GM21717 (cell line): Measurements from ENCODE around the gene HOXC9.

Experiments used
- ATAC-seq: cut with Tn5 transposase; IDR thresholded peaks from one replicate; pipeline ENCODE4 v1.9.1; 2021; ENCODE audit warnings: mild to moderate bottlenecking, moderate library complexity; ENCODE audit not compliant: unreplicated experiment

Gene HOXC9

DNA sequence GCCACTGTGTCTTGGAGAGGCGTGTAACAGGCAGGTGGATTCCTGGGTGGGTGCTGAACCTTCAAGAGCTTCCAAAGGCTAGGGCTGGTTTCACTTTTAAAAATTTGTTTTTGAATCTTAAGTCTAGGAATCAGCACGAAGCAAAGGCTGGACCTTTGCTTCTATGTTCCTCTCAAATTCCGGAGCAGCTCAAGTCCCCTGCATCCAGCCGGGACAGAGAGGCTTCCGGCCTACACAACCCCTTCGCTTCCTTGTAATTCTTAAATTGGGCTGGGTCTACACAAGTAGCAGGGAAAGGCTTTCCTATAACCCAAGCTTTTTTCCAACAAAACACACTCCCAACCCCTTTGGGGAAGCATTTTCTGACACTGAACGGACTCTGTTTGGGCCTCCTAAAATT is 37.0 kb upstream of the HOXC9 start:
- ATAC-seq, result no peak

DNA sequence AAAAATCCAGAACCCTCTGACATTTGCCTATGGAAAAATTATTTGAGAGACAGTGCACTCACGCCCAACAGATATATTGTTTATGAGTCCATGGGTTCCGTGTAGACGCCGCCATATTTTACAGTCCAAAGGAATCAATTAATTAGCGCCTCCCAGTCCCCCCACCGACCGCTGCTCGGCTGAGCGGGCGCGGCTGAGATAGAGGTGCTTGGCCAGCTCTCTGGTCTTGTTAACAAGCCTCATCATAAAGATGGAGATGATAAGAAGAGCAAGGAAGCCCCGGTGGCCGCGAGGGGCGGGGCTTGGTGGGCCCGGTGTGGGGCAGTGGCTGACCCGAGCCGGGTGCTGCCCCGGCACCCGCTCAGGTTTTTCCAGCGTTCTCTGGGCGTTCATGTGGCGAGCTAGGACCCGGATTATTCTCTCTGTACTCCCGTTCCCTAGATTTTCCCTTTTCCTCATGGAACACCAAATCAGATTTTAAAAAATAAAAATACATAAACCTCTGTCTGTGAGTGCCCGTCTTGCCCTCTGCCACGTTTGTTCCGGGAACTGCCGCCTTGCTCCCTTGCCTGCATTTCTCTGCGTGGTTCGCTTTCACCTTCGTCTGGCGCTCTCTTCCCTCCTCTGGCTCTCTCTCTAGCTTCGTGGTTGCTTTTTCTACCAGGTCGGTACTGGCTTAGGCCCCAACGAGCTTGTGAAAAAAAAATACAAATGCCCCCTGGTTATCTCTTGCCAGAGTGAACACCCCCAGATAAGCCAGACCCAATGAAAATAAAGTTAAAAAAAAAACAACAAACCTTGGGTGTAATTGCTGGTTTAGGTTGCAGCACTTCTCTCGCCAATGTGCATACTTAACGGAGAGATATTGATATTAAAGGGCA is 36.3 kb upstream of the HOXC9 start:
- no peak for ATAC-seq

DNA sequence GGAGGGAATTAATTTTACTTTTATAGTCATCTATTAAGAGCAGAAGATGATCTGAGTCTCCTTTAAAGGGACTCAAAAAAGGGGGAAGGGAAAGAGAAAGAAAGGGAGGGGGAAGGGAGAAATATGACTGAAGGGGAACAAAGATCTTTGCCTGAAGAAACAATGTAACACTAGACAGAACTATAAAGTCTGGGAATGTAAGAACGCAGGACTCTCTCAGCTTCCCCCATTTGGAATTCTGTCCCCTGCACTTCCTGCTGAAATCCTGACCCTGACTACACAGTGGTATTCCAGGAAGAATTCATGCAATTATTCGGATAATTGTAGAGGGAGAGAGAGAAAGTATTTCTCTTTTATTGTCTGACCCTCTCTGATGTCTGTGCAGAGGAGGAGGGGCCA is 35.6 kb upstream of the HOXC9 start:
- ATAC-seq, result no peak

DNA sequence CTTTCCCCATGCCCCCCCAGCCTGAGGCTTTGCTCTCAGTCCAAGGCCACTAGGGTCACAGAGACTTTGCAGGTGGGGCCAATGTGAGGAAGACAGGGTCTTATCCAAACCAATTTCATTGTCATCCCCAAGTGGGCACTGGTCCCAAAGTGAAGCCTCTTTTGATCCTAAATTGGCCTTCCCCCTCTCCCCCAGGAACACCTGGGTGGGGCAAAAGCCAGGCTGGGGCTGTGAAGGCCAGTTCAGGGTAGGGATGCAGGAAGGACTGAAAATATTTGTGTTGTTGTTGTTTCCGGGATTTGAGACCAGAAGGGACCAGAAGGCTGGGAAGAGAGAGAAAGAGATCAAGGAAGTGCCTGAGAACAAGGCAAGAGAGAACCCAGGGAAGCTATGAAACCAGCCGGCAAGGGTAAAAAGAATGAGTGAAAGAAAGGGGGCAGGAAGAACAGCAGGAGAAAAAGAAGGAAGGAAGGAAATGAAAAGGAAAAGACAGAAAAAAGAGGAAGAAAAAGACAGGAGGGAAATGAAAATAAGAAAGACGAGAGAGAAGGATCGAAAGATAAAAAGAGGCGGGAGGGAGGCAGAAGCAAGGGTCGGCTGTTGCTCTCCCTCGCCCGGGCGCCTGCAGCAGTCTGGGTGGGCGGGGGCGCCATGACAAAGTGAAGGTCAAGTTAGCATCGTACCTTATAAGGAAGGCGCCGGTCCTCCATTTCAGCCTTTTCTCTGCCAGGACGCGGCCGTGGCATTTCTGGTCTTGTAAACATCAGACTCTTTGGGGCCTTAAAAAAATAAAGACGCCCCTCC is 34.5 kb upstream of the HOXC9 start:
- ATAC-seq, result no peak

DNA sequence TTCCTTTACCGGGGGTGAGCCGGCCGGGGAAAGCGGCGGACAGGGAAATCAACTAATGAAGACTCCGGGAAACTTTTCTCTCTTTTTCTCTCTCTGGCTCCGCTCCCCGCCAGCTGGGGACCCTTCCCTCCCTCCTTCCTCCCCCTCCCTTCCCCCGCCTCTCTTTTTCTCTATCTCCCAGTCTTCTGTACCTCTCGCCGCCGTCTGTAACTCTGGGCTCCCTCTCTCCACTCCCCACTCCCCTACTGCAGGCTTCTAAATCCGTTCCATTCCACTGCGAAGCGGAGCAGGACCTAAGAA is 33.9 kb upstream of the HOXC9 start:
- no peak for ATAC-seq

DNA sequence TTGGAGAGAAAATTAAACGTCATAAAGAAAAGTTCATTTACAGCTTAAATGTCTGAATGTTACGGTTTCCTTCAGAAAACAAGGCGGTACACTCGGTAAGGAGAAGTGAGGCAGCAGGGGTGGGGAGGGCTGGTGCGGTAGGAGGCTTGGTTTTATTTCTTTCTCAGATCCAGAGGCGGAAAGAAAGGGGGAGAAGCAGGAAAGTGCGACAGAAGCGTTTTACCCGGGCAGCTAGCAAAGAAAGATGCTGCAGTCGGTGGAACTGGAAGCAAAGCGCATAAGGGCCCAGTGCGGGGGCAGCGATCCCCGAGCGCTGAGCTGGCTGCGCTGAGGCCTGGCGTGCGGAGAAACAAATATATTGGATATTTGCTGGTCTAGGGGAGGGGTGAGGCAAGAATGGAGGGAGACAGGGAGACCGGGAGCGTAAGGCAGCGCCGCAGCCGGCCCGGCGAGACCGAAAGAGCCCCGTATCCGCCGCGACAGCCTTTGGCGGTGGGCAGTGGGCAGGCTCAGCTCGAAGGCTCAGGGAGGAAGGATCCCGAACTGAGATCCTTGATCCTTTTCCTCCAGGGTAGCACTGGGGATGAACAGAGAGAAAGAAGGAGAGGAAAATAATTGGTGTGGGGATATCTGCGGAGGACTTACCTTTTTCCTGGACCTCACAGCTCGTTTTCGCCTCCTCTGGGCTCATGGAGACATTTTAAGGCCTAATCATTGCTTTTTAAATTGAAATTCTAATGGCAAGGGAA is 33.4 kb upstream of the HOXC9 start:
- no peak for ATAC-seq

DNA sequence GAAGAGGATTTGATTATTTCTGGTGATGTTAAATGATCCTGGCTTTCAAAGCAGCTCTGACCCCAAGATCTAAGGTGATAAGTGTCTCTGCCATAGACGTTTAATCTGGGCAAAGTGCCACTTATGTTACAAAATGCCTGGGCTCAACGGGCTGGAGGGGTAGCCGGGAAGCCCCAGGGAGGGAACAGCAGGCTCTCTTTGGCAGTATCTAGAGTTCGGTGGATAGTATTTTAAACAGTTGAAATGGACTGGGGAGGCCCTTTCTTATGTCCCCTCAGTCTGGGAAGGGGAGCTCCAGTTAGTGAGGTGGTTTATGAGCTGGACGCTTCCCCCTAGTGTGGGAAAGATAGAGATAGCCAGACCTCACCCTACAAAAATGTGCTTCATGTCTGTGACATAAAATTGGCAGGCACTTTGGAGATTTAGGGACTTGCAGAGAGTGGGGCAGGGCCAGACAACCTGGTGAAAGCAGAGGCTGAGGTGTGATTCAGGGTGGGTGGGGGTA is 32.5 kb upstream of the HOXC9 start:
- ATAC-seq, result no peak

DNA sequence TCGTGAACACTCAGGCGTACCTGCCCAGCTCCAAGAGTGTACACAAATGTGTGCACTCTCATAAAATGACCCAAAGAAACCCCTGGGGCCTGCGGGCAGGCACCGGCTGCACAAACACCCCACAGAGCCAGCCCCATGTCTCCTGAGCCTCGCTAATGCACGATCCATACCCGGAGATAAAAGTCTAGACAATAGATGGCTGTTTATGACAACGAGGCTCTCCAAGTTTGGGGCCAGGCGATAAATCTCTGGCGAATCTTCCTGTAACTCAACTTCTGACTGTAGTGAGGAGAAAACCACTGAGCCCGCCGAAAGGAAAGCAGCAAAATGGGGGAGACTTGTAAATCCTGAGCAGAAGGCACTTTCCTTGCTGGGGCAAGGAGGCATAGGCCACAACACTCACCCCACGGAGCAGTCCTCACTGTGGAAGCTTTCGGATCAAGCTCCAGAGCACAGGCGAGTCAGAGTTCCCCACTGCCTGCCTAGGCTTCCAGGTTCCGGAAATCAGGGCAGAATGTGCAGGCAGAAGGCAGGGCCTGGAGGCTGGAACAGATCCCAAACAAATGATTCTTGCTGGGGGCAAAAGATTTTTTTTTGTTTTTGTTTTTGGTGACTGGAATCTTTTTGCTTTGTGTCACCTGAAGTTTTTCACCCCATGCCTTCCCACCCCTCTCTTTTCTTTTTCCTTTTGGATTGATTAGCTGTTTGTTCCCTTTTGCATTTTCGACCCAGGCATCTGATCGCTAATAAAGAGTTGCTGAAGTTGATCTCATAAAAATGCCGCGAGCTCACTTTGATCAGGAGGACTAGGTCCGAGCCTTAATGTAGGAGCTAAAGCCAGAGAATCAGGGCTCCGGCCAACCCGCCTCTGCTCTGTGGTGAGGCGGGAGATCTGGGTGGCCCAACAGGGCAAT is 31.5 kb upstream of the HOXC9 start:
- ATAC-seq, result no peak

DNA sequence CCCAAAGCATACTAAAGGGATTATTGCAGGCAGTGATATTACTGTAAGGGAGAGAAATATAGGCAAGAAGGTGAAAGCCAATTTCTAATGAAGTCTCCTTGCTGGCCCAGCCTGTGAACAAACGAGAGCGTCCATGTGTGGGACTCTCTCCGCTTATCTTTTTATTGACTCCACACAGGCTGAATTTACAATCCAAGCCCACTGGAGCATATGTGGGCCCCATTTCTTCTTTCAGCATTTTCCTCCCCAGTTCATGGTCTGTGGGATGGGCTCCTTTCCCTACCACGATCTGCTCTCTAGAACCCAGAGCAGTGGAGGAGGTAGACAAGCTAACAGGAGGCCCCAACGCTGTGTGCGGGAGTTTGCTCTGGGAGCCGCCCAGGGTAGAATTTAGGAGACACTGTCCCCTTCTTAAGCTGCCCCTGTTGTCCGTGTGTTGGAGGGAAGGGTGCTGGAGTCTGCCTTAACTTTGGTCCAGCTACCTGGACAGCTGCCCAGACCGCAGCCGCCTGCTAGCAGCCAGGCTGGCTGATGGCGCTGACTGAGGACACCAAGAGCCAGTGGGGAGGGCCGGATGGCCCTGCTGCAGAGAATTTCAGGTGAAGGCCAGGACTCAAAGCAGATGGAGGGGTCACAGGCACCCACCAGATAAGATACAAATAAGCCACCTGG is 30.2 kb upstream of the HOXC9 start:
- no peak for ATAC-seq

DNA sequence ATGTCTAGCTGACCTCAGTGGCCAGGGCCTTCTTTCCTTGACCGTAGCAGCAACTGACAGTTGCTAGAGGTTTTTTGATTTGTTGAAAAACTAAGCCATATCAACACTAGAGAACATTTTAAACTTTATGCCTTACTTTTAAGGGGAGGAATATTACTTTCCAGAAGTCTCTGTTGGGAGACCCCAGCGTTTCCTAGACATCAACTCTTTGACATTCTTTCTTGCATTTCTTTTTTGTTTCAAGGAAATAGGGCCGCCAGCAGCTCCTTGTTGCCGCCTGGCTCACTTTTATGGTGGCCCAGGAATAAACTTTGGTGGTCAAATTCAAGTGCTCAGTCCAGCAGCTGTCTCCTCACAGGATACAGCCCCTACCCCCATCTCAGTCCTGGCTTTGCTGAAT is 29.5 kb upstream of the HOXC9 start:
- ATAC-seq, result no peak

DNA sequence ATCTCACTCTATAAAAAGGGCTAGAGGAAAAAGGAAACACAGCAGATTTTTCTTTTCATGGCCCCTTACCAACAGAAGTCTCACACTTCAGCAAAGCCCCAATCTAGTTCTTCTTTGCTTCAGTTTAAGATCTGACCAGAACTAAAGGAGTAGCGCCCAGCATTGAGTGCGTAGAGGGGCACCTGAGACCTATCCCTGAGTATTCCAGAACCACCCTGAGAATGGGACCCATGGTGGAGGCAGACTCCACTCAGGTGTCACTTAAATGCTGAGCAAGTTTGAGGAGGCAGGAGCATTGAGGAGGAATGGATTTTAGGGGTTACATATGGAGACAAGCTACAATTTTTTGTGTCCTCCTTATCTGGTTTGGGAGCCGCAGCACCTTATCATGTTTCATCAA is 28.8 kb upstream of the HOXC9 start:
- ATAC-seq, result no peak

DNA sequence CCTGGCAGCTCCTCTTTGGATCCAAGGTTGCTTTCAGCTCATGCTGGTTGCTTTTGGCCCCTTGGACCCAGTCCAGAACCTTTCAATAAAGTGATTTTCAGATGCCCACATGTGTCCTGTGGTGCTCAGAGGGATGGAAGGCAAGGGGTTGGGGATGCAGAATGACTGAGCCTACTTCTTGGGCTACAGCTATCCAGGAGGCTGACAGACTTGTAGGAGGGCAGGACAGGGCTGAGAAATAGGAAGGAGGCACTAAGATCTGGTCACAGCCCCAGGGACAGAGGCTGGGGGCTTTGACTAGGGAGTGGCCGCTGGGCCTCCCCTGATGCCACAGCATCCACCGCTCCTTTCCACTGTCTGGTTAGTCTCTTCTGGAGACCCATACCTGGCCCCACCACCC is 28.3 kb upstream of the HOXC9 start:
- no peak for ATAC-seq

DNA sequence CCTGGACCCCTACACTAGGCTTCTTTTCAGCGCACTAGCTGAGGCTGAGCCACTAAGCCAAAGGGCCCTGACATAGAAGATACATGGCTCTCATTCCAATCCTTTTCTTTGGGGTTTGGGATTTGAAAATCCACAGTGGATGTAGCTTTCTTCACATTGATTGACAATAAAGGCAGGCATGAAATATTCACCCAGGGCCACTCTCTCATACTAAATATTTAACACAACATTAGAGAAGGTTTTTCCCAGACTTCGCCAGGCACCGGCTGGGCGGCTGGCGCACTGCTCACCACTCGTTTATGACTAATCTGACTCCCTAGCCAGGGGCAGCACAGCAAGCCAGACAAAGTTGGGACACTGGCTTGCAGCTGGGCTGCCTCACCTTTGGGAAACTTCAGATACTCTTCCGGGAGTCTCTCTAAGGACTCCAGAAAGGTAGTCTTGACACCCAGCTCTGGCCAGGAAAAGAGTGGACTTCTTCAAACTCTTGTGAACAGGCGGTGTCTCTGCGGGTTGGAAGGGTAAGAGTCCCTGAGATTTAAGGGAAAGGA is 27.7 kb upstream of the HOXC9 start:
- no peak for ATAC-seq

DNA sequence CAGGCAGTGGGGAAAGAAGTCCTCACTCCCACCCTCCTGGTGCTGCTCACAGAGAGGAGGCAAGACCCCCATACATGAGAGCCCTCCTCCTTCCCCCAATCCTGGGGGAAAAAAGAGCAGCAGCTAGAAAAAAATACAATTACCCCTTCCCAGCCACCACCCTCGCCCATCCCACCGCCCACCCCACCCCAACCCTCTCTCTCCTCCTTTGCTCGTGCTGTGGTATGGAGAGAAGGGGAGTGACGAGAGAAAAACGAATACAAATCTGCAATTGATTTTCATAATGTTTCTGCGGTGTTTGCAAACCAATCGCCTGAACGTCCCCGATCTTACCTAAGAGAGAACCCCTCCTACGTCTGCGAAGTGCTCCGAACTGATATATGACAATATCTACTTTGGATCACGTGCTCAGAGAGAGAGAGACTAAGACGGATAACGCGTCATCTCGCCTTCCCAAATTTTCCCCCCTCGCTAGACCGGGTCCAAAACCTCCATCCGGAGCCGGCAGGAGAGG is 27.2 kb upstream of the HOXC9 start, which contains the start of gene HOXC11:
TSS of gene HOXC11 (plus strand) at position 405 of the 514 bp plus-strand sequence. CDS start 116 bp downstream, outside the sequence.
- no peak for ATAC-seq

DNA sequence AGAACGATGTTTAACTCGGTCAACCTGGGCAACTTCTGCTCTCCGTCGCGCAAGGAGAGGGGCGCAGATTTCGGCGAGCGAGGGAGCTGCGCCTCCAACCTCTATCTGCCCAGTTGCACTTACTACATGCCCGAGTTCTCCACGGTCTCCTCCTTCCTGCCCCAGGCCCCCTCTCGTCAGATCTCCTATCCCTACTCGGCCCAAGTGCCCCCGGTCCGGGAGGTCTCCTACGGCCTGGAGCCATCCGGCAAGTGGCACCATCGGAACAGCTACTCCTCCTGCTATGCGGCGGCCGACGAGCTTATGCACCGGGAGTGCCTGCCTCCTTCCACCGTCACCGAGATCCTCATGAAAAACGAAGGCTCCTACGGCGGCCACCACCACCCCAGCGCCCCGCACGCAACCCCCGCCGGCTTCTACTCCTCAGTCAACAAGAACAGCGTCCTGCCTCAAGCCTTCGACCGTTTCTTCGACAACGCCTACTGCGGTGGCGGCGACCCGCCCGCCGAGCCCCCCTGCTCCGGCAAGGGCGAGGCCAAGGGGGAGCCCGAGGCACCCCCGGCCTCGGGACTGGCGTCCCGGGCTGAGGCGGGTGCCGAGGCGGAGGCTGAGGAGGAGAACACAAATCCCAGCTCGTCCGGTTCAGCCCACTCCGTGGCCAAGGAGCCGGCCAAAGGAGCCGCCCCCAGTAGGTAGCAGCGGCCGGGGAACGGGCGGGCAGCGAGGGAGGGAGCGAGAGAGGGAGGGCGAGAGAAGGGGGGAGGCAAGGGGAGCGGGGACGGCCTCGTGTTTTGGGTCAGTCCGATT is 26.5 kb upstream of the HOXC9 start:
- ATAC-seq, result no peak

DNA sequence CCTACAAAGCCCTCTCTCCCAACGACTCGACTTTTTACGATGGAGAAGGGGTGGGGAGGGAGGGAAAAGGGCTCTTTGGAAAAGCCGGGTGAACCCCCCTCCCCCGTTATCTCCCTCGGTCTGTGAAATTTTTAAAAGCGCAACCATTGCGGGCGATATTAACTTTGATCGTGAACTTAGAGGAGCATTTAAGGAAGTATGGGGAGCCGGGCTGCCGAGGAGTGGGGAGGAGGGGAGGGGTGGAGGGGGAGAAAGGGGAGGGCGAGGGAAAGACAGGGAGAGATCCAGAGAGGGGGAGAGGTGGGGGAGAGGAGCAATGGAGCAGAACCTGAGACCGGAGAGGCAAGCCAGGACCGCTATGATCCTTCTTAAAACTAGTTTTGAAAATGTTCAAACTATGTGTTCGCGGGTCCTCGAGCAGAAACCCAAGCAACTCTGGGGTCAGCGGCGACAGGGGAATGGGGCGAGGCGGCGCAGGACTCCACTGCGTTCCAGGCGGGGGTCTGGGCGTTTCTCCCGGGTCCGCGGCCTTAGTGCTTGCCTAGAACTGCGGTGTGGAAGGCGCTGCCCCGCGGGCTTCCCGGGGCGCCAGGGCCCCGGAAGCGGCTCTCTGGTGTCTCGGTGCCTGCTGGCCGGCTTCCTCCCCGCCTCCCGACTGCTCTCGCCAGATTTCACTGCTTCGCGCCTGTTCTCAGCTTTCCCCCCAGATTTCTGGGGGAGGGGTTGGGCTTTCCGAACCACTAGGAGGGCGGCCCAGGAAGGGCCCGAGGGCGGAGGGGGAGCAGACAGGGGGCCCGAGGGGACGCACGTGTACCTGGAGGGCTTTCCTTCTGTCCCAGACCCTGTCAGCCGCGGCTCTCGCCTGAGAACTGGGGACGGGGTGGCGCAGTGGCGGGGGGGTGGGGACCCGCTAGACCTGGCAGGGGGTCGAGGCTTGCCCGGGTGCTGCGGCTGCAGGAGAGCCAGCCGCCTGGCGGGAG is 25.6 kb upstream of the HOXC9 start, which contains the start of gene HOTAIR:
TSS of gene HOTAIR (minus strand) at position 871 of the 980 bp plus-strand sequence.
- no peak for ATAC-seq

DNA sequence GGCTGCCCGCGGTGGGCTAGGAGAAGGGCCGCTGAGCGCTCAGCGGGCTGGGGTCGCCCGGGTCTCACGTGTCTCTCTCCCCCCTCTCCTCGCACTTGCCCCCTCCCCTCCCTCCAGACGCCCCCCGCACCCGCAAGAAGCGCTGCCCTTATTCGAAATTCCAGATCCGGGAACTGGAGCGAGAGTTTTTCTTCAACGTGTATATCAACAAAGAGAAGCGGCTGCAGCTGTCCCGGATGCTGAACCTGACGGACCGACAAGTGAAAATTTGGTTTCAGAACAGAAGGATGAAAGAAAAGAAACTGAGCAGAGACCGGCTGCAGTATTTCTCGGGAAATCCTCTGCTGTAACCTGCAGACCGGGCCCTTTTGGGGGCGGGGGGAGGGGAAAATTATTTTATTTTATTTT is 24.9 kb upstream of the HOXC9 start:
- no peak for ATAC-seq
